HL-60/S4 treated with phorbol 12-myristate 13-acetate at 8.2 ng/mL for 4 days and 3 days (cell line): ENCODE results near the gene HEPH.
"Not testable (repeated sequence)": the region's sequence is repeated elsewhere in the genome, so short reads cannot be mapped to it uniquely, and the experiment has no call there.

Experiments used
- in situ Hi-C: fragments of 300-500 bp; cut with MboI; formaldehyde crosslinking; loops from 2 replicates; pipeline ENCODE4 v1.15.0; 2022; ENCODE audit warnings: low sequenced_read_pairs

The HEPH gene, protein sequence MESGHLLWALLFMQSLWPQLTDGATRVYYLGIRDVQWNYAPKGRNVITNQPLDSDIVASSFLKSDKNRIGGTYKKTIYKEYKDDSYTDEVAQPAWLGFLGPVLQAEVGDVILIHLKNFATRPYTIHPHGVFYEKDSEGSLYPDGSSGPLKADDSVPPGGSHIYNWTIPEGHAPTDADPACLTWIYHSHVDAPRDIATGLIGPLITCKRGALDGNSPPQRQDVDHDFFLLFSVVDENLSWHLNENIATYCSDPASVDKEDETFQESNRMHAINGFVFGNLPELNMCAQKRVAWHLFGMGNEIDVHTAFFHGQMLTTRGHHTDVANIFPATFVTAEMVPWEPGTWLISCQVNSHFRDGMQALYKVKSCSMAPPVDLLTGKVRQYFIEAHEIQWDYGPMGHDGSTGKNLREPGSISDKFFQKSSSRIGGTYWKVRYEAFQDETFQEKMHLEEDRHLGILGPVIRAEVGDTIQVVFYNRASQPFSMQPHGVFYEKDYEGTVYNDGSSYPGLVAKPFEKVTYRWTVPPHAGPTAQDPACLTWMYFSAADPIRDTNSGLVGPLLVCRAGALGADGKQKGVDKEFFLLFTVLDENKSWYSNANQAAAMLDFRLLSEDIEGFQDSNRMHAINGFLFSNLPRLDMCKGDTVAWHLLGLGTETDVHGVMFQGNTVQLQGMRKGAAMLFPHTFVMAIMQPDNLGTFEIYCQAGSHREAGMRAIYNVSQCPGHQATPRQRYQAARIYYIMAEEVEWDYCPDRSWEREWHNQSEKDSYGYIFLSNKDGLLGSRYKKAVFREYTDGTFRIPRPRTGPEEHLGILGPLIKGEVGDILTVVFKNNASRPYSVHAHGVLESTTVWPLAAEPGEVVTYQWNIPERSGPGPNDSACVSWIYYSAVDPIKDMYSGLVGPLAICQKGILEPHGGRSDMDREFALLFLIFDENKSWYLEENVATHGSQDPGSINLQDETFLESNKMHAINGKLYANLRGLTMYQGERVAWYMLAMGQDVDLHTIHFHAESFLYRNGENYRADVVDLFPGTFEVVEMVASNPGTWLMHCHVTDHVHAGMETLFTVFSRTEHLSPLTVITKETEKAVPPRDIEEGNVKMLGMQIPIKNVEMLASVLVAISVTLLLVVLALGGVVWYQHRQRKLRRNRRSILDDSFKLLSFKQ

DNA sequence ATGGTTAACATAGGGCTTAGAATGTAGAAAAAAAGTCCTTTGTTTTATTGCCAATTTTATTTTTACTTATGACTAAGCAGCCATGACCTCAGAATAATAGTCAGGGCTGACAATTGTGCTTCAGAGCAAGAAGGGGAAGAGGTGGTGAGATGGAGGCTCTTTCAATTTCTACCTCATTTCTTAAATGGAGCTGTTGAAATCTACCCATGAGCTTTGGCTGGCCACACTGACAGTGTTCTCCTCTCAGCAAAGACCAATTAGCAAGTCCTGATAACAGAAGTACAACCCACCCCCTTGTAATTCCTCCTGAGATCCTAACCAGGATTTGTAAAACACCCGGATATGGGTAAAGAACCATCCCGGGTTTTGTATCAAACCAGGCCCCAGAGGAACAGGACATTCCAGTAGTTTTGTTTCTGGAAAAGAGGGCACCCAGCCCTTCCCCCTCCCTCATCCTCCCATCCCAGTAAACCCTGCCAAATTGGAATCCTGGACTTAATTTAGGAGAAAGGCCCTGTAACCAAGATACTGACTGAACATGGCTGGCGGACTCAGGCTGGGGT is at the start of gene HEPH:
TSS of gene HEPH (plus strand) at position 399 of the 563 bp plus-strand sequence. CDS start 6,324 bp downstream, outside the sequence.
- in situ Hi-C loops, result no loop called here

DNA sequence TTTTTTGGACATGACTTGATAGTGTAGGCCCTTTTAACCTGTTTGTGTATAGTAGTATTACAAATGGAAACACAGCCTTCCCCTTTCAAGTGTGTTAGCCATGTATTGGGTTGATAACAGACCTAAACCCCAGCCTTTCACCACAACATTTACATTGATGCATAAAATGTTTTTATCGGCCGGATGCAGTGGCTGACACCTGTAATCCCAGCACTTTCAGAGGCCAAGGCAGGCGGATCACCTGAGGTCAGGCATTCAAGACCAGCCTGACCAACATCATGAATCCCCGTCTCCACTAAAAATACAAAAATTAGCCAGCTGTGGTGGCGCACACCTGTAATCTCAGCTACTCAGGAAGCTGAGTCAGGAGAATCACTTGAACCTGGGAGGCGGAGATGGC is 45.3 kb upstream of the HEPH start:
- in situ Hi-C loops, result not testable (repeated sequence)

DNA sequence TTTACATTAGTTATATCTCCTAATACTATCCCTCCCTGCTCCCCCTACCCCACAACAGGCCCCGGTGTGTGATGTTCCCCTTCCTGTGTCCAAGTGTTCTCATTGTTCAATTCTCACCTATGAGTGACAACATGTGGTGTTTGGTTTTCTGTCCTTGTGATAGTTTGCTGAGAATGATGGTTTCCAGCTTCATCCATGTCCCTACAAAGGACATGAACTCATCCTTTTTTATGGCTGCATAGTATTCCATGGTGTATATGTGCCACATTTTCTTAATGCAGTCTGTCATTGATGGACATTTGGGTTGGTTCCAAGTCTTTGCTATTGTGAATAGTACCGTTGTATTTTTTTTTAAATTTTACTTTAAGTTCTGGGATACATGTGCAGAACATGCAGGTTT is 42.7 kb upstream of the HEPH start:
- in situ Hi-C loops, result not testable (repeated sequence)

DNA sequence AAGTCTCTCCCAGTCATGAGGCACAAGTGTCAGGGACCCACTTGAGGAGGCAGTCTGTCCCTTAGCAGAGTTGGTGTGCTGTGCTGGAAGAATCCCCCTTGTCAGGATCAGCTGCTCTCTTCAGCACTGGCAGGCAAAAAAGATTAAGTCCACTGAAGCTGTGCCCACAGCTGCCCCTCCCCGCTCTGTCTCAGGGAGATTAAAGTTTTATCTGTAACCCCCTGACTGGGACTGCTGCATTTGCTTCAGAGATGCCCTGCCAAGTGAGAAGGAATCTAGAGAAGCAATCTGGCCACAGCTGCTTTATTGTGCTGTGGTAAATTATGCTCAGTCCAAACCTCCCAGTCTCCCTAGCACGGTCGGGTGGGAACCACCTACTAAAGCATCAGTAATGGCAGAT is 37.4 kb upstream of the HEPH start:
- in situ Hi-C loops, result no loop called here

DNA sequence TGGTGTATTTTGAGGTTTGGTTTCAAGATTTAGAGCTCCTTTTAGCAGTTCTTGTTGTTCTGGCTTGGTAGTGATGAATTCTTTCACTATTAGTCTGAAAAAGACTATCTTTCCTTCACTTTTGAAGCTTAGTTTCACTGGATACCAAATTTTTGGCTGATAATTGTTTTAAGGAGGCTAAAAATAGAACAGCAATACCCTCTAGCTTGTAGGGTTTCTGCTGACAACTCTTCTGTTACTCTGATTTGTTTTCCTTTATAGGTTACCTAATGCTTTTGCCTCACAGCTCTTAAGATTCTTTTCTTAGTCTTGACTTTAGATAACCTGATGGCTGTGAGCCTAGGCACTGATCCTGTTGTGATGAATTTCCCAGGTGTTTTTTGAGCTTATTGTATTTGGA is 33.6 kb upstream of the HEPH start:
- in situ Hi-C loops, result no loop called here

DNA sequence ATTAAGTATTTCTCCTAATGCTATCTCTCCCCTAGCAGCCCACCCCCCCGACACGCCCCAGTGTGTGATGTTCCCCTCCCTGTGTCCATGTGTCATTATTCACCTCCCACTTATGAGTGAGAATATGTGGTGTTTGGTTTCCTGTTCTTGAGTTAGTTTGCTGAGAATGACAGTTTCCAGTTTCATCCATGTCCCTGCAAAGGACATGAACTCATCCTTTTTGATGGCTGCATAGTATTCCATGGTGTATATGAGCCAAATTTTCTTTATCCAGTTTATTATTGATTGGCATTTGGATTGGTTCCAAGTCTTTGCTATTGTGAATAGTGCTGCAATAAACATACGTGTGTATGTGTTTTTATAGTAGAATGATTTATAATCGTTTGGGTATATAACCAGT is 28.8 kb upstream of the HEPH start:
- in situ Hi-C loops, result not testable (repeated sequence)

DNA sequence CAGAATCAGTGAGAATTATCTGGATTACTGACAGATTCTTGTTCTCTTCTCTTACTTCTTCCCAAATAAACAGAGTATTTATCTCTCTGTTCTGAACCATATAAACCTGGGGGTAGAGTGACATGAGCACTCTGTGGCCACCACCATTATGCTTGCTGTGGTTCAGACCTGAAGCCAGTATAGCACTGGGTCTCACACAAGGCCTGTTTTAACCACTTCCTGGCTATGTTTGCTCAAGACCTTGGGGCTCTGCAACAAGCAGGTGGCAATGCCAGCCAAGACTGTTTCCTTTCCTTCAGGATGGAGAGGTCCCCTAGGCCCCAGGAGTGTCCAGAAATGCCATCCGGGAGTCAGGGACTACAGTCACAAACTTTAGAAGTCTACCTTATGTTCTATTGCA is 21.7 kb upstream of the HEPH start:
- in situ Hi-C loops, result no loop called here

DNA sequence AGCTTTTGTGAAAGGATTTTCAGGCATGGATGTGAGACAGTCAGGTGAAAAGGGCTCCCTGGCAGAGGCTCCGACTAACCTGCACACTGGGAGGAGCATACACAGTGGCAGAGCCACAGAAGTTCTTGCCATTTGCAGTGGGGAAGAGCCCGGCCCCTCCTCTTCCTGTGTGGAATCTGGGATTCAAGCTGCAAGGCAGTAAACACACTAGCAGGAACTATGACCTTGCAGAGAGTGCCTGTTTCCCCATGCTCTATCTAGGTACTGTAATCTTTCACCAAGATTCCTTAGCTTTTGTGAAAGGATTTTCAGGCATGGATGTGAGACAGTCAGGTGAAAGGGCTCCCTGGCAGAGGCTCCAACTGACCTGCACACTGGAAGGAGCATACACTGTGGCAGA is 19.8 kb upstream of the HEPH start:
- in situ Hi-C loops, result no loop called here

DNA sequence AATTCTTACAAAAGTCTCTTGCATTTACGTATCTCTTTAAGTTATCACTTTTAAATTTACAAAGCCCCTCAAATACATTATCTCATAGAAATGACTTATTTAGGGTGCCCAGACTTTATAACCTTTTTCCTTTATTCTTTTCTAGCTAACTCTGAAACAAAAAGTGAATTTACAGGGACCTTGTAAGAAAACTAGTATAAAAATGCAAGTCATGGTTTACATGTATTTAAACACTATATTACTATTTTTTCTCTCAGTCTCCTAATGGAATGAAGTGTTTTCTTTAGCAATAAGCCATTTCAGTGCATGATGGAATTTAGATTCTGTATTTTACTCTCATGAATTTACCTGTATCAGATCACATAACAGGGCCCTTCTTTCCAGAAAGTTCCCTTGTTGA is 14.5 kb upstream of the HEPH start:
- in situ Hi-C loops, result no loop called here

DNA sequence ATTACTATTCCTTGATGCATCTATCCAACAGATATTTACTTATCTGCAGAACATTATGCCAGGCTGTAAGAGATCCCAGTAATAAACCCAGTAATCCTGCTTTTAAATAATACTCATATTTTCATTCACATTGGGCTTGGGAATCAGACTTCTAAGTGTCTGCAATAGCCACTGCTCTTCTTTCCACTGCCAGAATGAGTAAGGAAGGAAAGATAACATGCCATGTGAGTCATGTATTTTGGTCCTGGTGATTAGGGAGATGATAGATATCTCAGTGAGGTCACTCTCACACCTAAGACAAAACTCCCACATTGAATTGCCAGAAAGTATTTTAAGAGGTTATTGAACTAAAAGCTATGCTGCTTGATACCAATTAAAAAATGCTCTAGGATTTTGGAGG is 13.9 kb upstream of the HEPH start:
- in situ Hi-C loops, result no loop called here

DNA sequence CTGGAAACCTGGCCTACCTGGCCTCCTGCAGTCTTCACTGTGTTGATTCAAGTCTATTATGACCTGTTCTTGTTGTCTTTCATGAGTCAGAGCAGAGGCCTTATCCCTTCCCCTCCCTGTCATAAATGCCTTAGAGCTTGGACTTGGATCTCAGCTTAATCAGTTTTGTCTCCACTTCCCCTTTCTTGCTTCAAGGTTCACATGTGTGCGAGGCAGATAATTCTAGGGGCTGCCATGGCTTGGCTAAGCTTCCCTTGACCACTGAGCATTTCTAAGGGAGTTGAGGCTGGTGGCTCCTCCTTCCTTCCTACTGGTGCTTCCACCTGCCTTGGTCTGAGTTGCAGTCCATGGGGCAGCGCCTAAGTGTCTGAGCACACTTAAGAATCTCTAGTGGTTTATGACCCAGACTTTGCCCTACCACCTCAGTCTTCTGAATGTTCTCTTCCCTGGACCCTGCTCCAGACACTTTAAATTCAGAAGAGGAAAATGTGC is 1.7 kb upstream of the HEPH start:
- in situ Hi-C loops, result no loop called here

DNA sequence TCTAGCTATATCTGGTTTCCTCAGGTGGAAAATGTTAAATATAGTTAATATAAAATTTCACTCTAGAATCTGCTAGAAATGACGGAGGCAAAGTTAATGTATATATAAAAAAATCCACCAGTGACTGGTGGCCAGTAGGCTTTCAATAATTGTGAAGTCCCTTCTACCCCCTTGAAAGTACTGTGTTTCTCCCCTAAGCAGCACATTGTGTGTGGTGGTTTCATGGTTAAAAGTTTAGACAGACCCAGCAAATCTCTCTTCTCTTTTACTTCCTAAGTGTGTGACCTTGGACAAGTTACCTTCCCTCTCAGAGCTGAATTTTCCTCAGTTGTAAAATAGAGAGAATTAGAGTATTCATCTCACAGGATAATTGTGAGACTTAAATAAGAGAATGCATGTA is 600 bp upstream of the HEPH start:
- in situ Hi-C loops, result no loop called here

DNA sequence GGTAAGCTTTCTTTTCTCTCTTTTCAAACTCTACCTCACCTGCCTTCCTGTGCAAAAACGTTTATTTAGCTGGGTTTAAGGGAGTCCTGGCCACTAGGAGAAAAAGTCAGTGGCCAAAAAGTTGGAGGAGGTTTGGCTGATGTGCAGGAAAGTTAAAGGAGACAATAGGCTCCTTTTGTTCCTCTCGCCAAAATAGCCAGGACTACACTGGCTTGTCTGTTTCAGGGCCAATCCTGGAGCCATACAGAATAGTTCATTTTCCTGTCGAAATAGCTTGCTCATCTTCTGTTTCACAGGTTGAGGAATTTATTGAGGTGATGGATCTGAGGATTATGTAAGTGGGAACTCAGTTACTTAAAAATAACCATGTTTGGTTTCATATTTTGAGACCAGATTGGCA is 423 bp downstream of the HEPH start:
- in situ Hi-C loops, result no loop called here

DNA sequence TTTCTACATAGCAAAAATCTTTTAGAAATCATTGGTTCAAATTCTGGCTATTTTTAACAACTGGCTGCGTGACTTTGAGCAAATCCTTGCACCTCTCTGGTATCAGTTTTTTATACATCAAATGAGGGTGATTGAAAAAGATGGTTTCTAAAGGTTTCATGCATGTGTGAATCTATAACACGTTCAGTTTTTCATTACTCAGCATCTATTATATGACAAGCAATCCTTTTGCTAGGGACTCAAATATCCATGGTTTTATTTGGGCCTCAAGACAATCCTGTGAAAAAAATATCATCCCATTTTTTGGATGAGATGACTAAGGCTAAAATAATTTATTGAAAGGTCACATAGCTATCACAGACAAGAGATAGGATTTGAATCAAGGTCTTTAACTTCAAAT is 884 bp downstream of the HEPH start:
- in situ Hi-C loops, result no loop called here

DNA sequence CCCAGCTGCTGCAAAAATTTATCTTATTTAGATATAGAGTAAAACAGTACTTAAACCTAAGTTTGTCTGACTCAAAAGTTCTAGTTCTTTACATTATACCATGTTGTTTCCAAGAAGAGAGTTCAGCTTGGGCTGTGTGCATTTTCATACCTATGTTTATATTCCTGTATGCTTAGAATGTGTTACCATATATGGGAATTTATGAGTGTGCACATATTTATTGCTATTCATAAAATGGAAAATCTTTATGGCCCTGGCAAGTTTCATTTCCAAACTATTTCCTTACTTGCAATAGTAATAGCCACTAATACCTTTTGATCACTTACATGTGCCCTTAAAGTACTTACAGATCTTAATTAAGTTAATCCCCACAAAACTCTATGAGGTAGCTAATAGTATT is 2.6 kb downstream of the HEPH start:
- in situ Hi-C loops, result no loop called here

DNA sequence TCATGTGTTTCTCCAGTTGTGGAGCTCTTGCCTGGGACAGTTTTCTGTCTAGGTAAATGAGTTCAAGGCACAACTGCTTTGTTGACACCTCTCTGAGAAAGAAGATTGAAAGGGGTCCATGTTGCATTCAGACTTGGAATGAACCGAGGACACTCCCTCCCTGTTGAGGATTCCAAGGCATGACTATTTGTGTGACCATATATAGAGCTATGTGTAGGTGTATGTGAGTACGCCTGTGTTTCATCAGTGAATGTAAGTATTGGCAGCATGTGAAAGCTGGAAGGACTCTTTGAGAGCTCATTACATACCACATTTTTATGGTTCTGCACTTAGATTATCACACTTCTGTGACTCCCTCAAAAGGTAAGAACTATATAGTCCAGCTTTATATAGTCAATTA is 3.4 kb downstream of the HEPH start:
- in situ Hi-C loops, result no loop called here

DNA sequence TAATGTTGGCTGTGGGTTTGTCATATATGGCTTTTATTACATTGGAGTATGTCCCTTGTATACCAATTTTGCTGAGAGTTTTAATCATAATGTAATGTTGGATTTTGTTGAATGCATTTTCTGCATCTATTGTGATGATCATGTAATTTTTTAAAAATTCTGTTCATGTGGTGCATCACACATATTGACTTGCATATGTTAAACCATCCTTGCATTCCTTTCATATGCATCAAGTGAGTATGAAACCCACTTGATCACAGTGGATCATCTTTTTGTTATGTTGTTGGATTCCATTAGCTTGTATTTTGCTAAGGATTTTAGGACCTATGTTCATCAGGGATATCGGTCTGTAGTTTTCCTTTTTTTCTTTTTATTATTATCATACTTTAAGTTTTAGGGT is 12.1 kb downstream of the HEPH start:
- in situ Hi-C loops, result no loop called here

DNA sequence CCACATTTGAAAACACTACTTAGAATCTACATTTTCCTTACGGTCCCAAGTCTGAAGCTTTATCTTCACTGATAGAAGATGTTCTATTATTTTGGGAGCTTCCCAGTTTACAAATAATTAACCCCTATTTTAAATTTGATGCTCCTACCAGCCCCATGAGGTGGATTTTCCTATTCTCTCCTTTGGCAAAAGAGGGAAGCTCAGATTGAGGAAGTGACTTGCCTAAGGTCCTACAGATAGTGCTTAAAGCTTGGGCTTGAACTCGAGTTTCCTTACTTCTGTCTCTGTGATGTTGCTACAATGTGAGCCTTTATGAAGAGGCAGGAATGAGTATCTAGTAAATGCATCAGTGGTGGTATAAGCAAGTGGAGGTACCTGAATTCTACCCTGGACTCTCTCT is 27.5 kb downstream of the HEPH start:
- in situ Hi-C loops, result no loop called here

DNA sequence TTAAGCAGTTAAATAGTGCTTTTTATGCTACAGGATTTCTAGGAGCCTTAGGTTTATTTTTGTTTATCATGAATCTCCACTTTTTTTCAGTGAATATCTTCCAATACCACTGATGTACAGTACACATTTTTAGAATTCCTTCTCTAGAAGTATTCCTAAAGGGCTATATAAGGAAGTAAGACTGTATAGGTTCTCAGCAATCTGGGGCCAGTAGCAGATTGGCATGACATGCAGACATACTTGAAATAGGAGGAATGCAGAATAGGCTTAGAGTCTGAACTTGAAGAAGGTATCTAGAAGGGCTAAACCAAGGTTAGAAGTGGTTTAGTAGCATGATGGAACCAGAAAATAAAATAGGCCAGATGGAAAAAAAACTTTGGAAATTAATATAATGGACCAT is 29.8 kb downstream of the HEPH start:
- in situ Hi-C loops, result no loop called here

DNA sequence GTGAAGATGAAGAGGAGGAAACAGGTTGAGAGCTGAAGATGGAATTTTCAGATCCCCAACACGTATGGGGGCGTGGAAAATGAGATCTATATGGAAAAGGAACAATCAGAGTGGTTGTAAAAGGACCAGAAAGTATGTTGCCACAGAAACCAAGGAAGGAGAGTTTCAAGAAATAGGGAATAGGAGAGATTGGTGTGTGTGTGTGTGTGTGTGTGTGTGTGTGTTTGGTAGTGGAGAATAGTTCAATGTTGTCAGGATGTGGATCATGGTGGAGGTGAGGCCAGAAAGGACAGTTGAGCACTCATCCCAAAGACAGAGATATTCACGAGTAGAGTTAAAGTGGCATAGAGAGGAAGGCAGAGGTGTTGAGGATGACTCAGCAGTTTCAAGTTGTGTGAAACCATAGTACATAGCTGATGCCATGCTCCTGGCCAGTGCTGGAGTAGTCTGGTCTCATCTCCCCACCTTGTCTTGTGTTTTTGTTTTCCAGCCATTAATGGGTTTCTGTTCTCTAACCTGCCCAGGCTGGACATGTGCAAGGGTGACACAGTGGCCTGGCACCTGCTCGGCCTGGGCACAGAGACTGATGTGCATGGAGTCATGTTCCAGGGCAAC is 36.1 kb downstream of the HEPH start:
- in situ Hi-C loops, result no loop called here
